HL-60/S4 (cell line): ENCODE results near the gene PHLPP1.

Experiments
- in situ Hi-C: fragments of 300-500 bp; cut with MboI; formaldehyde crosslinking; loops from 2 replicates; pipeline ENCODE4 v1.14.3; 2022; ENCODE audit warnings: low sequenced_read_pairs

The PHLPP1 gene

DNA sequence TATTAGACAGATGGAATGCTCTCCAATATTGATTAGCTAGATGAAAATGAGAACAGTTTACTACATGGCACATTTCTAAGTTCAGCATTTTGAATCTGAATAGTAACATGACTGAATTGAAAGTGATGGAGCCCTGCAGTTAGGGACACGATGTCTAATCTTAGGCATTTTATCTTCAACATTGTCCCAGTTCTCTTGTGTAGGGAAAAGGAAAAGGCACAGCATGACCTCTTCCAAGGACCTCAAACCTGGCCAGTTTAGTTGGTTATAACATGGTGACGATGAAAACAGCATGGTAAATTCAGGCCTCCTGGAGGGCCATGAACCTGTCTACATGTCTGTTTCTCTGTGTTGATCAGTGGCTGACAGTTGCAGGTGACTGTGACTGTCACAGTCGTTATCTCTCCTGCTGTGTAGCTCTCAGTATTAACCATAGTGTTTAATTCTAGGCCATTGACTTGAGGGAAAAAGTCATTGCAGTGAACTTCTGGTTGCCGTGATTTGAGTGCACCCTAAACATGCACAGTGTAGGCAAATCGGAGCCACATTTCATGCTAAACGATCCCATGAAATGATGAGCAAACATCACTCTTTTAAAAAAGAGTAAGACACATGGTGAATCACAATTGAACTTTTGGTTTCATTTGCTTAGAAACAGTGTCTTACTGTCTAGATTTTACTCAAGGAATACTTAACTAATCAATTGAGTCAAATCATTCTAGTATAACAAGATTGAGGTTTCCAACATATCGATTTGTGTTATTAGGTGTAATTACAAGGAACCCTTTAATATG, 129.7 kb downstream of the PHLPP1 start:
- in situ Hi-C loops, result no loop called here

DNA sequence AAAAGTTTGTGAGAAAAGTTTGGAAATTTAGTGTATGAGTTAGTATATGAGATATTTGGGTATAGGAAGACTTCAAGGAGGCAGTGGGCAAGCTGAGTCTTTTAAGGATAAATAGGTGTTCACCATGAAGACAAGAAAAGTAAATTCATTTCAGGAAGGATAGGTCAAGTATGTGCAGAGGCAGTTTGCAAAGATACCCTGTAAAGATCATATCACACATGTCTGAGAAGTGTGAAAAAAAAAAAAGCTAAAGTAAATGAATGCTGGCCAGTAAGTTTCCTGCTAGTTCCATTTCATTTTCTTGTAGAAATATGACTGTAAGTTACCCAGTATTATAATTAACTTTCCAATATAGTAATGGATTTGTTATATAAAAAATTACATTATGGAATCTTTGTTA, 131.0 kb downstream of the PHLPP1 start:
- in situ Hi-C loops, result no loop called here

DNA sequence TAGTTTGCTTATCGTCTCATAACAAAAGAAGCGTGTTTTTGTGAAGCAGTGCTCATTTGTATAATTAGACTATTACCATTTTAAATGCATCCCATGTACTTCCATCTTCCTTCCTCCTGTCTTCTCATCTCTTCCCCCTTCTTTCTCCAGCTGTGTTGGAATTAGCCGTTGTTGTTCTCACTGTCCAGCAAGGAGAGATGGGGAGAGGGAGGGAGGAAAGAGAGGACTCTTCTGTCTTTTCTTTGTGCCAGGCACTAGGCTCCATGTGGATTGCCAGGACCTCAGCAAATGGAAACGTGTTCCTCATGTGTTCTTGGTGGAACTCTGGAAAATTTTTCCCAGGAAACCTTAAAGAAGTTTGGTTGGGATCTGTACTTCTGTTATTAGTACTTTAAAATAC, 131.7 kb downstream of the PHLPP1 start:
- in situ Hi-C loops, result no loop called here

DNA sequence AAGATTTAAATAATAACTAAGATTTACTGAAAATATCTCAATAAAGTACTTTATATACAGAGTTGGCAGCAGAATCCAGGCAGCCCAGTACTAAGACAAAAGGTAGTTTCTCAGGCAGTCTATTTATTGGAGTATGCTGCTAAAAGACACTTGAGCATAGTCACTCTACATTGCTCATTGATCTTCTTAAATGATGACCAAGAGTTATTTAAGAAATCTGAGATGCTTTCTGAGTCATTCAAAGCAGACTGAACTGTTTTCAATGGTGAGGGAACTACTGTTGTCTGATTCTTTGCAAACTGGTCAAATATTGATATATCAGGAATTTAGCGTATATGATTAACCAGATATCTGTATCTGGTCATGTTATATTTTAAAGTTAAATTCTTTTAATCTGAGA, 133.6 kb downstream of the PHLPP1 start:
- in situ Hi-C loops, result no loop called here

DNA sequence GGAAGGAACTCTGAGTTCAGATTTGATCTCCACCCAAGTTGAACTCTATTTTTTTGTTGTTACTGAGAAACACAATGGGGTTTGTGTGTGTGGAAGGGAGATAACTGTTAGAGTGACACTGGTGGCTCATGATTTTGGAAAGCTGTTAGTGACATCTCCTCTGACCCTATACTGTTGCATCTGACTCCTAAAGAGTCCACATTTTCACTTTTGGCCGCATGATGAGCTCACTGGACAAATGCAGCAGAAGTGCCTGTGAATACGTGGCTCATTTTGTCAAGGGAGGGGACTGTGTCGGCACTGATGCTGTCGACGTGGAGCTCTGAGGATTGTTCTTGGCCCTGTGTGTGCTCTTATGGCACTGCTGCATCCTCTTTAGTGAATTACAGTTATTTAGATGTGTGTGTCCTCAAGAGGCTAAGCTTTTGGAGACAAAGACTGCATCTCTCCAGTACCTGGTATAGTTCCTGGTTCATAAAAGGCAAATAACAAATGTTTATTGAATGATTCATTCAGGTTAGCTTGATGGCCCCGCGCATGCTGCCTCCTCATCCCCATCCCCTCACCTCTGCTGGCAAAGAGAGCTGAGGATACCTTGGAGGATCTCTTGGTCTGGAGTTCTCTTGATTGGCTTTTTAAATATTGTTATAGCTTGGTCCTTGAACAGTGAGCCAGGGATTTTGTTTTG, 135.4 kb downstream of the PHLPP1 start:
- in situ Hi-C loops, result no loop called here

DNA sequence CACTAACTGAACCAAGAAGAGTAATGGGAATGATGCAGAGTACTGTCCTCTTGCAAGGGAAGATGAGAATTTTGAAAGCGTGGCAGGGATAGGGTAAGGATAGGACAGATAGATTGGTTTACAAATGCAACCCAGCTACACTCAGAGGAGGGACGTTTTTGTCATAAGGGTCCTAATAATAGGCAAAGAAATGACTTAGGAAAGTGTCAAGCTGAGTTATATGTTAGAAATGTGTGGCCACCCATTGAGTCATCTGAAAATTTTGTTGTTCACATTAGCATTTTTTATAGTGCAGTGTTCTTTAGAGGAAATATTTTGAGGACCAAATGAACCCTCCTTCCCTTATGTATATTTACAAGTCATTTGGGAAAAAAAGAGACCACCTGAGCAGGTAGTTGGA, 137.5 kb downstream of the PHLPP1 start:
- in situ Hi-C loops, result no loop called here

DNA sequence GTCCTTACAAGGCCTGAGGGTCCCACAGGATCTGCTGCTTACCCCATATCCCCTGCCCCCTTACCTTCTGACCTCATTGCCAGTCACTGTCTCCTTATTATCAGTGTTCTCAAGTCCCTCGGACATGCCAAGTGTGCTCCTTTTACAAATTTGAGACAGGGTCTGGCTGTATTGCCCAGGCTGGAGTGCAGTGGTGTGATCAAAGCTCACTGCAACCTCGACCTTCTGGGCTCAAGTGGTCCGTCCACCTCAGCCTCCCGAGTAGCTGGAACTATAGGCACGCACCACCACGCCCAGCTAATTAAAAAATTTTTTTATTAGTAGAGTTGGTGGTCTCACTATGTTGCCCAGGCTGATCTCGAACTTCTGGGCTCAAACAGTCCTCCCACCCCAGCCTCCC, 141.0 kb downstream of the PHLPP1 start:
- in situ Hi-C loops, result no loop called here

DNA sequence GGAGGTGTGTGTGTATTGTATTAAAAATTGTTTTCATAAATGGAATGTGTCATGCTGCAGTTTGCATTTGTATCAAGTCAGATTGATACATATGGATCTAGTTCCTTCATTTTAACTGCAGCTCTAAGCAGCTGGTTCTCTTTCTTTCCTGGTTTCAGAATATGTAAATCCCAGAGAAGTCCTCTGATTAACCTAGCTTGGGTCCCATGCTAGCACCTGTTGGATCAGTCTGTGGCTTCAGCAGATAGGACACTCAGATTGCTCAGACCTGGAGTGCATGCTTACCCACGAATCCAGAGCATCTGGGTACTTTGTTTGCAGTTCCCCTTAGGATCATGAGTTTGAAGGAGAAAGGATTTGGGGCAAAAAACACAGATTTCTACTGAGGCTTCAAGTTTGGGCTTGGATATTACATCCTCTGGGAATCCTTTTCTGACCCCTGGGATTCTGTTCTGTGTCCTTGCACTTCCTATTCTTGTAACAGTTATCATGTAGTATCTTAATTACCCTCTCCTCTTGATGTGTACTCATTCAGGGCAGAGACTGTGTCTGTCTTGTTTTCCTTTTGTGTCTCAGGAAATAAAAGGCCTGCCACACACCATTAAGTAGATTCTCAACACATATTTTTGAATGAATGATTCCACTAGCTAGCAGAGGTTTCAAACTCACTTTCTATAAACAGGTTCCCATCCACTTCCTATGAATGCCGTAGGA, 142.1 kb downstream of the PHLPP1 start:
- in situ Hi-C loops, result no loop called here

DNA sequence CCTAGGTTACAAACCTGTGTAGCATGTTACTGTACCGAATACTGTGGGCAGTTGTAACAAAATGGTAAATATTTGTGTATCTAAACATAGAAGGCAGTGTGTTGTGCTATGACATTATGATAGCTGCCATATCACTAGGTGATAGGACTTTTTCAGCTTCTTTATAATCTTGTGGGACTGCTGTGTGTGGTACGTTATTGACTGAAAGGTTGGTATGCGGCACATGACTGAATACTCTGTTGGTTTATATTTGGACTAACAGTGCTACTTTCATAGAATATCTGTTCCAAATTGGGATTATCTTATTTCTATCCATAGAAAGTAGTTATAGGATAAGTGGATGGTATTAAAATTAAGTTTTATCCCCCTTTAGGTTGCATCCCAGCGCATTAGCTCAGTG, 144.7 kb downstream of the PHLPP1 start:
- in situ Hi-C loops, result no loop called here

DNA sequence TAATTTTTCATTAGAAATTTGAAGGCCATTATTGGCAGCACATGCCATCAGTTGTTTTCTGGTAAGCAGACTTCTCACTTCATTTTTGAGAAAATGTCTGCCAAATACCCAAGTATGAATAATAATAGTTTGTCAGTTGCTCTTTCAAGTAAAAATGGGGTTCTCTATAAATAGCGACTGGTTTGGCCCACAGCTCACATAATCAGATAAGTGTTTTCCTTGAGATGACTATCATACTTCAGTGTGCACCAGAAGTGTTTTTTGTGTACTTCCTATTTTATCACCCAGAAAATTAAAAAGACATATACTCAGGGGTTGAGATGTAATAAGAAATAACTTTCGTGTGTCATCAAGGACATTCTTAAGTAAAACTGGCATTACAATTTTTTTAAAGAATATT, 147.1 kb downstream of the PHLPP1 start:
- in situ Hi-C loops, result no loop called here

DNA sequence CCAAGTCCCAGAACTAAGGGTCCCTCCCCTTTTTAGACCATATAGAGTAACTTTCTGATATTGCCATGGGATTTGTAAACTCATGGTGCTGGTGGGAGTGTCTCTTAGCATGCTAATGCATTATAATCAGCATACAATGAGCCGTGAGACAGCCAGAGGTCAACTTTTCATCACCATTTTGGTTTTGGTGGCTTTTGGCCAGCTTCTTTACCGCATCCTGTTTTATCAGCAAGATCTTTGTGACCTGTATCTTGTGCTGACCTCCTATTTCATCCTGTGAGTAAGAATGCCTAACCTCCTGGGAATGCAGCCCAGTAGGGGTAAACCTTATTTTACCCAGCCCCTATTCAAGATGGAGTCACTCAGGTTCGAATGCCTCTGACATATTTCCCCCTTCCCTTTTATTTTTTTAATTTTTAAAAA, 148.2 kb downstream of the PHLPP1 start:
- in situ Hi-C loops, result no loop called here

DNA sequence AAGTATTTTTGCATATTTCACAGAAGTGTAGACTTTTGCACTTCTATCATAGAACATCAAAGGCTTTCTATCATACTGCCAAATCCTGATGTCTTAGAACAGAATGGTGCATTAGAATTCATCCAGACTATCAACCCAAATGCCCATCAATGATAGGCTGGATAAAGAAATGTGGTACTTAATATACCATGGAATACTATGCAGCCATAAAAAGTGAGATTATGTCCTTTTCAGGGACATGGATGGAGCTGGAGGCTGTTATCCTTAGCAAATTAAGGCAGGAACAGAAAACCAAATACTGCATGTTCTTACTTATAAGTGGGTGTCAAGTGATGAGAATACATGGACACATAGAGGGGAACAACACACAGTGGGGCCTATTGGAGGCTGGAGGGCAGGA, 150.2 kb downstream of the PHLPP1 start:
- in situ Hi-C loops, result no loop called here

DNA sequence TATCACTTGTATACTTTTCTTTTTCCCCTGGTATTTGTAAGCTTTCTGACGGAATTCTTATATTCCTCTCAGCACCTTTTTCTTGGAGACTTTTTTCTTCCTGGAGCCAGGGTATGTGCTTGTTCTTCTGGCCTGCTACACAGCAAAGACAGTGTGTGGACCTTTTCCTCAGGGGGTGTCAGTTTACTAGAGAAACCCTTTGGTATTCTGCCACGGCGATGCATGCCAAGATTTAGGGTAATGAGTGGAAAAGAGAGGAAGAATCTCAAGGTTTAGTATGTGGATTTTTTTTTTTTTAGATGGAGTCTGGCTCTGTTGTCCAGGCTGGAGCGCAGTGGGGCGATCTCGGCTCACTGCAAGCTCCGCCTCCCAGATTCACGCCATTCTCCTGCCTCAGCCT, 152.2 kb downstream of the PHLPP1 start:
- in situ Hi-C loops, result no loop called here

DNA sequence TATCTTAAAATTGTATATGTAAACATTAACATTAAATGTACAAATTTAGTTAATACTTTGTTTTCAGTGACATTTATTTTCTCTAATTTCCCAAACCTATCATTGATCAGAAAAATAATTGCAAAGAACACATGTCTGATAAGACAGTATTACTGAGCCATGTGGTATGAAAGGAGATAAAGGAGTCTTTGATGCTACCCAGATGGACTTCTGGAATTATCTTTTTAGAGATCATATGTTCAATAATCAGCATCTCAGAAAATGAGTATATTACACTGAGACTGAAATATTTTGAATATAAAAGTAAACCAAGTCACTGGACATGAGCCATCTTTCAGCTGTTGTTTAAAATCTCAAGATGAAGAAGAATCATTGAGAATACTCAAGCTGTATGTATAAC, 153.3 kb downstream of the PHLPP1 start:
- in situ Hi-C loops, result no loop called here

DNA sequence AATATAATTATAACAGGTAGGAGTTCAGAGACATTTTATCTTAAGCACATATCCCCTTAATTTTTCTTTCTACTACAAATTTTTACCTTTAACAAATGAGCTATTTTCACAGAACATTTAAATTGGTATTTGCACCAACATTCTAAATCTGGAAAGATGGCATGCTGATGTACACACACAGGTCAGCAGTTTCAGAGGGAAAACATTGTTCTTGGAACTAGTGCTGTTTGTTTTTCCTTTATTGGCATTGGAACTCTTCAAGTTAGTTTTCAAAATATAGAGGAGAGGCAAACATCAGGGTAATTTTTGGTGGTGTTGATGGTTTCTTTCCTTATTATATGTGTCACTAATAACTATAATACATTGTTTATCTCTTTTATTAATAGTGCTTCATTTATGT, 155.3 kb downstream of the PHLPP1 start:
- in situ Hi-C loops, result no loop called here

DNA sequence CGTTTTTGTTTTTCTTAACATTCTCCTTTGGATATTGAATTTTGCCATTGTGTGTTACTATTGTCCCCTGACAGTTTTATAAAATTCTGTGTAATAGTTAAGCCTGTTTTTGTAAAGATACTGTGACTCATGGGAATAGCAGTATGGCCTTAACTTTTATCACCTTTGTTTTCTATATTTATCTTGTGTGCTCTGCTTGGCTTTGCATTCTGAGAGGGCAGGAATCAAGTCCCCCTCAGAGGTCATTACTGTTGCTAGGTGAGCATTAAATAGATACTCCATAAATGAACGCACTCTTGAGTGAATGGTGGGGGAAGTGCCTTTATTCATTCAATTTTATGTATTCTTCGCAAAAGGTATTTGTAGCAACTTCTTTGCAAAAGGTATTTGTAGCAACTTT, 160.0 kb downstream of the PHLPP1 start:
- in situ Hi-C loops, result no loop called here

DNA sequence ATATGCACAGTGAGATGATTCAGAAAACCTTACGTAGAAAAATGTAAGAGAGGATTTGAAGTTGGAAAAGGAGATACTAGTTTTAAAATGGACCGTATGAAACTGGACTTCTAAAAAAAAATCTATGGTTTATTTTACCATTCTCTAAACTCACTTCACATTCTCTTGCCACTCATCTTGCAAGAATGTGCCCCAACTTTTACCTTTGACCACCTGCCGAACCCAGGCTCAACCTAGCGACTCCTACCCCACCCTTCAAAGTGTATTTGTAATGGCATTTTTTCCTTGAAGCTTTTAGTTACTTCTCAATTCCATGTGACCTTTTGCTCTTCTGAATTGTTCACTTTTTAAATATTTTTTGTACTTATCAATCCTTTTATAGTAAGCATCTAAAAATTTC, 160.8 kb downstream of the PHLPP1 start:
- in situ Hi-C loops, result no loop called here

DNA sequence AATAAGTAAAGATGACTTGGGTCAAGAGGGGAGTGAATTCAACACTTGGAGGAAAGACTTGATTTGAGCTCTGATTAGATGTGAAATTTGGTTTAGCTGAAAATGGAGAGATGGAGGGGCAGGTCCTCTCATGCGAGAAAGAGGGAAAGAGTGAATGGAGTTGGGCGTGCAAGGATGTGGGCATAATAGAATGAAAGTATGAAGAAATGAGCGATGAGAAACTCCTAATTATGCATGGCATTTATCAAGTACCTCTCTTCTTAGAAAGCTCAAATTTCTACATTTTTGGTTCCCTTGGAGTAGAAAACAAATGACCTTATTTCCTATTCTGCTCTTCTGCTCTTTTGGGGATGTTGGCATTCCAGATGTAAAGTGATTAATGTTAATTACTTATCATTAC, 161.5 kb downstream of the PHLPP1 start:
- in situ Hi-C loops, result no loop called here

DNA sequence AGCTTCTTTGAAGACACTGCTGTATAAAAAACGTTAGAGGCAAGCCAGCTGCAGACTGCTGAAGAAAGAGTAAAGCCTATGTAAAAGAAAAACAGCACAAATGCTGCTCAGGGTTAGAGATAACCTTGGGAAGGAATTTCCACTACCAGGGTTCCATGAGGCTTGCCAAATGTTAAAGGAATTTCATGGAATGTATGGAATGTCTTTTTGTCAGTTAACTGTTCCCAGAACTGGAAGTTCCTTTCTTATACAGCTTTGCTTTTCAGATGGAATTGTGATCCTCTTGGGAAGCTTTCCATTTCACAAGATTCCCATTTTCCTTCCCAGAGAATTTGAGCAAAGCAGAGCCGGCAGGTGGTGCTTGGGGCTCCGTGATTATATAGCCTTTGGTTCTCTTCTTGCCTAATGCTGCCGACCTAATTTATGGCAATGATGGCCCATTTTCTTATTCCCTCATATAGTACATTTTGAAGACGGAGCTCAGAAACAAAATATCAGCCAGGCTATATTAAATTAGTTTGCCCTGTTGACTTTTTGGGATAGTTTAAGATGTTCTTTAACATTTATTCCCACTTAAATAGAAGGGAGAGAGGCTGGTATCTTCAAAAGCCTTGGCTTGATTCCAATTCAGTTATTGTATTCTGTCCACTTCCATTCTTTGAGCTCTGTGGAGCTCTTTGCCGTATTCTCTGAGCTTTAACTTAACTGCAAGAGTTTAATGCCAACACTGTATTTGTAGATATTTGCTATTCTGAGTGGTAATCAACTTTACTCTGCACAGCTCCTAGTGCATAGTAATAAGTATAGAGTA, 162.3 kb downstream of the PHLPP1 start:
- in situ Hi-C loops, result no loop called here

DNA sequence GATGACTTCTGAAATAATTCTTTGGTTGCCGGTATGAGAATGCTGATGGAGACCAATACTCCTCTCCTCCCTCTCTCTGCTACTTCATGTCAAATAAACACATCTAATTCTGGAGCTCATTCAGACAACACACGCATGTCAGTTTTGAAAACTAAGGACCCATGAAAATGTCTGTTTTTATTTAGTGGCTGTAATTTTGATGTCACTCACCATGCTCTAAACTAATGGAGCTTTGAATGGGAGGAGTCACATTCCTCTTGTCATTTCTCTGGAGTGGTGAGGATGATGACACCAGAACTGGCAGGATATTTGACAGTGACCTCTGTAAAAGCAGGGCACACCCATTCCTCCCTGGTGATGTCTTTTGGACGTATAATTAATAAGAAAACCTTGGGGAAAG, 163.0 kb downstream of the PHLPP1 start:
- in situ Hi-C loops, result no loop called here

DNA sequence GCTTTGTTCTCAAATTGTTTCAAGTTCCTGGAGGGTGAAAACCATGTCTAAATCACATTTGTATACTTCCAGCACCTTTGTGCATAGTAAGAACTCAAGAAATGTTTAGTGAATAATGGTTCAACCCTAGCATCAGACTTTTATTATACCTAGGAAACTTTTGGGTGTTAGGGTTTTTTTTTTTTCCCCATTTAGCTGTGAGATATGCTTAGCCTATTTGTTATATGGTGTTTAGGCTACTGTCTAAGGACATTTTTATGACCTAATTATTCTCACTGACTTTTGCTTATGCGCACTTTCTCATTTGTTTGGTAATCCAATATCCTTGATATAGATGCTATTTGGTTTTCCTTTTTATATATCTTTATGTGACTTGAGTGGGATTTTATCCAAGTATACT, 164.7 kb downstream of the PHLPP1 start:
- in situ Hi-C loops, result no loop called here
